GM12801 (cell line): ENCODE measurements around the gene KRT81.

Experiments
- CTCF ChIP-seq: IDR thresholded peaks from one replicate; pipeline ENCODE4 v1.5.1; 2011; ENCODE audit warnings: control low read depth; ENCODE audit not compliant: insufficient read length; ENCODE audit errors: extremely low read depth

Gene KRT81

DNA sequence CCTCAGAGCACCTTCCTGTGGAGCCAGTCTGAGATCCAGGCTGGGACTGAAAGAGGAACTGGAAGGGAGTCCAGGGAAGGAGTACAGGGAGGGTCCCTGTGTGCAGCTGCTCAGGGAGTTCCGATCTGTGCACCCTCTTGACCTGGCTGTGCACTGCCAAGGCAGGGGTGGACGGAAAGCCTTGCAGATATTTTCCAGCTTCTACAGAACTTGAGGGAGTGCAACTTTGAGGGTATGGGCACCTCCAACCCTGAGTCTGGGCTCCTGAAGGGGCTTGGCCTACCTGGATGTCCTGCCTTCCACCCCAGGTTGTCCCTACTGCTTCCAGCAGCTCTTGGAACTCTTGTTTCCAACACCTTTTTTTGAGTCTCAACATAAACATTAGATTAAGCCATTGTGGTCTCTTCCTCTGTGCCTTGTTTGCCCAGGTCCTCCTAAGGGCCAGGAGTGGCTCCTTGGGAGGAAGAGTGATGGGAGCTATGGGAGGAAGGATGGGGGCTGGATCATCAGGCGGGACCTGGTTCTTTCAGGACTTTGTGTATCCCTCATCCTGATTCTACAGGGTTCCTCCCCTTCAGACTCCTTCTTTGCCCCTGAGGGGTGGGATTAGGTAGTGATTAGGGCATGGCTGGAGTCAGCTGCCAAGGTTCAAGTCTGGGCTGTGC is 54.8 kb downstream of the KRT81 start:
- no peak for TF ChIP-seq CTCF
